OCI-LY7 (cell line): ENCODE data around the gene RPS3.

ENCODE experiments used
- CTCF ChIP-seq: fragments of 200-600 bp; sonication (generic); conservative IDR thresholded peaks from 2 replicates; pipeline ENCODE4 v1.5.1; 2014; ENCODE audit warnings: mild to moderate bottlenecking, antibody characterized with exemption, low read length, moderate library complexity, mixed read lengths
- EZH2phosphoT487 ChIP-seq: fragments of 200-600 bp; sonication (generic); IDR thresholded peaks from 2 replicates; pipeline ENCODE4 v1.6.1; 2018; ENCODE audit warnings: low read depth, borderline replicate concordance, mild to moderate bottlenecking, mixed run types, antibody characterized with exemption, low read length, moderate library complexity, mixed read lengths

- TF ChIP-seq CTCF (no peak), EZH2phosphoT487 (no peak)
These were observed 32.5 kb downstream of the RPS3 start for GRCh38 chr11:75431533-75432525.
